GM21529 (cell line): Measurements from ENCODE around the gene ARHGEF38.
A peak's percentile ranks its signal among the peaks of the same experiment; 100 is the strongest.
"Not testable (repeated sequence)": the region's sequence is repeated elsewhere in the genome, so short reads cannot be mapped to it uniquely, and the experiment has no call there.

Source experiments
- ATAC-seq: cut with Tn5 transposase; IDR thresholded peaks from one replicate; pipeline ENCODE4 v1.9.1; 2021; ENCODE audit not compliant: unreplicated experiment

The ARHGEF38 gene

GRCh38 chr4:105710012-105710600 is 157.7 kb downstream of the ARHGEF38 start:
- no peak for ATAC-seq

DNA sequence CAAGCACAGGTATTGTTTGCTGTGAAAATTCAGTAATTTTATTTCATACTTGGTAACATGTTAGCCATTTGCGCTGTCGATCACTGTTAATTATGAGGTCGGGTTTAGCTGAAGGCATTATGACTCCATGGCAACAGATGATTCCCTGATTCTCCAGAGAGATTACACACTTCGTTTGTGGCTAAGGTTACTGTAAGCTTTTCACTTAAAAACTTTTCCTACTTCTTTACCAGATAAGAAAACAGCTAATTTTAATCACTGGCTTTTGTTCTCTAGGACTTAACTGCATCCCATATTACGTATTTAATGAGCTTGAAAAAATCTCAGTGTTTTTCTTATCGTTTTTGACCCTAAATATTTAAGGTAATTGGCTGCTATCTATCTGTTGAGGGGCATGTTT is 158.3 kb downstream of the ARHGEF38 start:
- no peak for ATAC-seq

DNA sequence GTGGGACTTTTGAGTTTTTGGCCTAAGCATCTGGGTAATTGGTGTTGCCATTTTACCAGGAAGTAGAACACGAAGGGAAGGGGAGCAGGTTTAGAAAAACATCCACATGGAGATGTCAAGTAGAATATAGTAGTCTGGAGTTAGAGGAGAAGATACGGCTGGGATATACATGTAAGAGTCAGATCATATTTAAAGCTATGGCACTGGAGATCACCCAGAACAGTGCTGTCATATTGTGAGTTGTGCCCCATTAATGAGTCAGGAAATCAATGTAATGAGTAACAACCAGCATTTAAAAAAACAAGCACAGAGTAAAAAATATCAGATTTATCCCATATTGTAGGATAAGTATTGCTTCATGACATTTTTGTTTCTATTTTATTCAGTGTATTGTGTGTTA is 160.3 kb downstream of the ARHGEF38 start:
- ATAC-seq: no peak

- ATAC-seq: peak; percentile 62
These were observed 161.7 kb downstream of the ARHGEF38 start for GRCh38 chr4:105714071-105714521.

GRCh38 chr4:105714932-105715331 is 162.5 kb downstream of the ARHGEF38 start:
- no peak for ATAC-seq

- ATAC-seq: no peak
These were observed 163.4 kb downstream of the ARHGEF38 start for GRCh38 chr4:105715692-105716278.

DNA sequence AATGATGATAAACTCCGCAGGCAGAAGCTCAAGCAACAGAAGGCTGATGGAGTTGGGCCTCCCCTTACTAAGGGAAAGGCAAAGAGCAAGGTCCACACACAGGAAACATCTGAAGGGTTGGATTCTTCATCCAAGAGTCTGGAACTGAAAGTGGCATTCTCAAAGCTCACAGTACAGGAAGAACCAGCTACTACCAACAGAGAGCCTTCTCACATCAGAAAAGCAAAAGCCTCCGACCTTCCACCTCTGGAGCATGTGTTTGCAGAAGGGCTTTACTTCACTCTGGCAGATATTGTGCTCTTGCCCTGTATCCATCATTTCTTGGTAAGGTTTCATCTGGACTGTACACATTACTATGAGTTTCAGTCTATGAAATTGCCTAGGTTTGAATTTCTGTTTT is 166.8 kb downstream of the ARHGEF38 start:
- ATAC-seq: no peak

DNA sequence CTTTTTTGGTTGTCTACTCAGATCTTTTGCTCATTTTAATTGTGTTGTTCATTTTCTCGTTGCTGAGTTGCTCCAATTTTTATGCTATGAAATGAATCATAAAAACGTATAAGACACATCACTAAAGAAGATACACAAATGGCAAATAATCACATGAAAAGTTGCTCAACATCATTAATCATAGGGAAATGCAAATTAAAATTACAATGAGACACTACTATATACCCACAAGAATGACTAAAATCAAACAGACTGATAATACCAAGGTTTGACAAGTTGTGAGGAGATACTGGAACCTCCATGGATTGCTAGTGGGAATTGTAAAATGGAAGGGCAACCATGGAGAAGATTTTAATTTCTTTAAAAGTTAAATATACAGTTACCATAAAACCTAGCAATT is 173.2 kb downstream of the ARHGEF38 start:
- no peak for ATAC-seq

DNA sequence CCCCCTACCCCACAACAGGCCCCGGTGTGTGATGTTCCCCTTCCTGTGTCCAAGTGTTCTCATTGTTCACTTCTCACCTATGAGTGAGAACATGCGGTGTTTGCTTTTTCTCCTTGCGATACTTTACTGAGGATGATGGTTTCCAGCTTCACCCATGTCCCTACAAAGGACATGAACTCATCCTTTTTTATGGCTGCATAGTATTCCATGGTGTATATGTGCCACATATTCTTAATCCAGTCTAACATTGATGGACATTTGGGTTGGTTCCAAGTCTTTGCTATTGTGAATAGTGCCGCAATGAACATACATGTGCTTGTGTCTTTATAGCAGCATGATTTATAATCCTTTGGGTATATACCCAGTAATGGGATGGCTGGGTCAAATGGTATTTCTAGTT is 177.5 kb downstream of the ARHGEF38 start:
- ATAC-seq: not testable (repeated sequence)
